ENCODE data around the gene KBTBD8.

KBTBD8 gene, protein sequence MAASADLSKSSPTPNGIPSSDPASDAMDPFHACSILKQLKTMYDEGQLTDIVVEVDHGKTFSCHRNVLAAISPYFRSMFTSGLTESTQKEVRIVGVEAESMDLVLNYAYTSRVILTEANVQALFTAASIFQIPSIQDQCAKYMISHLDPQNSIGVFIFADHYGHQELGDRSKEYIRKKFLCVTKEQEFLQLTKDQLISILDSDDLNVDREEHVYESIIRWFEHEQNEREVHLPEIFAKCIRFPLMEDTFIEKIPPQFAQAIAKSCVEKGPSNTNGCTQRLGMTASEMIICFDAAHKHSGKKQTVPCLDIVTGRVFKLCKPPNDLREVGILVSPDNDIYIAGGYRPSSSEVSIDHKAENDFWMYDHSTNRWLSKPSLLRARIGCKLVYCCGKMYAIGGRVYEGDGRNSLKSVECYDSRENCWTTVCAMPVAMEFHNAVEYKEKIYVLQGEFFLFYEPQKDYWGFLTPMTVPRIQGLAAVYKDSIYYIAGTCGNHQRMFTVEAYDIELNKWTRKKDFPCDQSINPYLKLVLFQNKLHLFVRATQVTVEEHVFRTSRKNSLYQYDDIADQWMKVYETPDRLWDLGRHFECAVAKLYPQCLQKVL

DNA sequence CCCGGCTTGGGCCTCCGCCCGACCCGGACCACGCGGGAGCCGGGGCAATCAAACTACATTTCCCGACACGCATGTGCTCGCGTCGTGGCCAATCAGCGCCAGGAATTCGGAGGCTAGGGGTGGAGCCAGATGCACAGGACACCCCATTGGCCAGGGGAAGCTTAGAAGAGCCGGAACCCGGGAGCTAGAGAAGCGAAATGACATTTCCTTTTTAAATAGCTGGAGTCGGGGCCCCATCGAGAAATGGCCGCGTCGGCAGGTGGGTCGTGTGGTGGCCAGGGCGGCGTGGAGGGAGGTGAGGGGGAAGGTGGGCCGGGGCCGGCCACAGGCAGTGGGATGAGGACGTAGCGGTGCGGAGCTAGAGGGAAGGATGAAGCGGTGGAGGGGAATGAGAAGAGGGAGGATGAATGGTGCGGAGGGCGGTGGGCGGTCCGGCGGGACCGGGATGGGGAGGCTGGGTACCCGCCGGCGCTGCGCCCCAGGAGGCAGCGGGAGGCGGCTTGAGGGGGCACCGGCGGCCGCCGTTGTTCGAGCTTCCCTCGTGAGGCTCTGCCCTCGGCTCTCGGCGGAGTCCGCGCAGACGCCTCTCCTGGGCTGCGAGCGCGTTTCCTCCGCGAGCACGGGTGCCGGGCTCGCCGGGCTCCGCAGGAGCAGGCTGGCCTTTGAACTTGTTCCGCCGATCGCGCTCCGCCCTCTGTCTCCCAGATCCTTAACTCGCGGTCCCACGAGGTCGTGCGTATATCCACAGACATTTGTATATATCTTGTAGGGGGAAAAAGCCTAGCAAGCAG lies at the start of gene KBTBD8:
Gene KBTBD8, plus strand, starts transcription at position 195 of the 791 bp plus-strand sequence. Its CDS starts 49 bp downstream, at position 244.
- peak; percentile 97 for DNase-seq

DNA sequence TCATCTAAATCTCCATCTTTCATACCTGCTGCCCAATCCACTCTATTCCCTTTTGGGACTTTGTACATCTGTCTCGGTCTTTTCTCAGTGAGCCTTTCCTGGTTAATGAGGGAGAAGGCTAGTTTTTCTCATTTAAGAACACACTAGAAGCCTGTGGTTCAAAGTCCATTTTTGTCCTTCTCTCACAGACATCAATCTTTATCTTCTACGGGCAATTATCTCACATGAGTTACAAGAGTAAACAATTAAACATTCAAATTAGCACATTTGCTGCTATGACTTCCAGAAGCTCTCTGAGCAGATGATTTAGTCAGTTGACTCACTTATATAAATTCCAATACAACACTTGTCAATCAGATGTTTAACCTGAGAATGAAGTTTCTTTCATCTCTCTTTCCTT lies 49.3 kb upstream of the KBTBD8 start:
- no peak for DNase-seq

DNA sequence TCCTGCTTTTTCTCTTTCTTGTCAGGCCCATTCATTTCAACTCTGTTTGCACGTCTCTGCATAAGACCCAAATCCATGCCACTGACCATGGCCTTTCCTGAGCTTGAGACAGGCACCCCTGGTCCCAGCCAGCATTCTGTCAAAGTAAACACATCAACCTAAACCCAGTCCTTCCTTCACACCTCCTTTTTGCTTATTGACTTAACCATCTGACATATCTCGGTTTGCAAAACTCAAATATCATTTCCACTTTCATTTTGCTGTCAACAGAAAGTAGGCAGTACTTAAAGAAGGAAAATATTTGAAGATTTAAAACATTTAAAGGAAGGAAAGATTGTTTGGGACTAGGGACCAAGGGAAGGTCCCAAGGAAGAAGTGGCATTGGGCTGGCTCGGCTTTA lies 48.2 kb upstream of the KBTBD8 start:
- no peak for DNase-seq

DNA sequence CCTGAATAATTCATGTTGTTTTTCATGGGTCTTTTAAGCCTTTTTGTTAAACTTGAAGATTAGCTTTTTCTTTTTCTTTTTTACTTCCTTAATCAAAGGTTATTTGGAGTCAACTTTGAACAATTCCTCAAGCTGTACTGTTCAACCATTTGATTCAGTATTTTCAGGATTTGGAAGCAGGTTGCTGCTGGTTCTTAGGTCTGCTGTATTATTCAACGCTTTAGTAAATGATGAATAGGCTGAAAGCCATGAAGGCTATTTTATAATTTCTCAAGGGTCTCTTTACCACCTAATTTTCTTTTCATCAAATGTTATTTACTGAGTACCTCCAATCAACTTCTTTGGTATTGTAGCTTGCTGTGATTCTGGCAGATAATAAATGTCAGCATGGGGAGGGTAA lies 45.8 kb upstream of the KBTBD8 start:
- no peak for DNase-seq

DNA sequence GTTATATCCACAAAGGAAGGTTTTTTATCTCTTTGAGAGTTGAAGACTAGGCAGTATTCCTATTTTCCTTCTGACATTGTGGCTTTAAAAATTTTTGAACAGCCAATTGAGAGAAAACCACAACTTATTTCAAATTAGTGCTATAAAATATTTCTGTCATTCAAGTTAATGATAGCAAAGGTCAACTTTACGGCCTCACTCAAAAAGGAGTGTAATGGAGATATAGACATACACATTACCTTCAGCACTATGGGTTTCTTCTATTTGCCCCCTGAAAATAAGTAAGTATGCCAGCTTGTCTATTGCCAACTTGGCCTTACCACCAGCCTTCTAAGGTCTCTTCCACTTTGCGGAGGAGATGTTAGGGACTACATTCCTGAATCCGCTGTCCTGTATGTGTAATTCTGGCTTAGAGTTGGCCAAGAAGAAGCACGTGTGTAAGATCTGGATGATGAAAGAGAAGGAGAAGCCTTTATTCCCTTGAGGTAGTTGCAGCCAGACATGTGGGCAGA lies 44.1 kb upstream of the KBTBD8 start:
- no peak for DNase-seq

DNA sequence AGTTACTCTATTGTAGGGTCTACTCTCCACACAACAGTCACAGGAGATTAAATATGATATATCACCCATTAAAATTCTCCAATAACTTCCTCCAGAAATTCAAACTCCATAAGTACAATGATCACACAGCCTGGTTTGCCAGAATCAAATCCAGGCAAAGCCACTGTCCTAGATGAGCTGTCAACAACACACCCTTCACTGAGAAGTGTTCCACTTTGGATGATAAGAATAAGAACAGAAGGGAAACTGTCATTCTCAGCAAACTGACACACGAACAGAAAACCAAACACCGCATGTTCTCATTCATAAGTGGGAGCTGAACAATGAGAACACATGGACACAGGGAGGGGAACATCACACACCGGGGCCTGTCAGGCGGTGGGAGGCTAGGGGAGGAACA lies 41.4 kb upstream of the KBTBD8 start:
- no peak for DNase-seq

DNA sequence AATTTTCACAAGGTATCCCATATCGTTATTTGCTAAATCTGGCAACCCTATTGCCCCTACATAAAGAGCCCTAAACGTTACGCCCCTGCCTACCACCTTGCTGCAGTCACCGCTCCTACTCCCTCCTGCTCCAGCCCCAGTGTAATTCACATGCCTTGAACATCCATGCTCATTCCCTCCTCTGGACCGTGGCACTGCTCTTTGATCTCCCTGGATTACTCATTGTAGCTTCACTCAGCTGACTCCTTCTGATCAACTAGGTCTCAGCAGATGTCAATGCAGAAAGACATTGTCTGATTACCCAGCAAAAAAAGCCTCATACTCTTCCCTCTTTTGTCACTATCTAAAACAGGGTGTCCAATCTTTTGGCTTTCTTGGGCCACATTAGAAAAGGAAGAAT lies 40.7 kb upstream of the KBTBD8 start:
- no peak for DNase-seq

DNA sequence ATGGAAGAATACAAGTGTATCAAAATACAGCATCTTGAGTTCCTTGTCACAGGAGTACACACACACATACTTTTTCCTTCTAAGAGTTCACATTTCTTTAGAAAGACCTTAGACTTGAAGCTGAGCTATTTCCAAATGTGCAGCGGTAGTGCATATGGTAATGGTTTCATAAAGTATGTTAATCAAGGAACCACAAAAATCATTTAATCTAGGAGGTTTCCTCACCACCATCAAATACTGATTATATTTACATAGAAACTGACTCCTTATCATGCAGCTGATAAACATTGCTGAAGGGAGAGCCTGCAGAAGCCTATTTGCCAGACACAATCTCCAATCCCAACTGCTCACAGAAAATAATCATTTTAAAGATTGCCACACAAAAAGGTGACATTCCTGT lies 40.0 kb upstream of the KBTBD8 start:
- no peak for DNase-seq

DNA sequence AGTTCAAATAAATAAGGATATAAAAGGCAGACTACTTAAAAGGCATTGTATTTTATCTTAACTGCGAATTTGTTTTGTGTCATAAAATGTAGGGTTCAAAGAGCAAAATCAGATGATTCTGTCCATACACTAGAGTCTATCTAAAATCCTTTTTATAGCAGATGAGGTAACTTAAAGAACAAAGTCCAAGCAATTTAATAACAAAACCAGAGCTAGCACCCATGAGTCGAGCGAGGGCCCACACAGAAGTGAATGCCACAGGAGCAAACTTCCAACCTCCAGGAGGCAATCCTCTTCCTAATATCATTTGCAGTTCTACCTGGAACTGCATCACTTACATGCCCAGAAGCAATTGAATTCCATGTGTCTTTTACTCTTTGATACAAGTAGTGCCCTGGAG lies 35.4 kb upstream of the KBTBD8 start:
- no peak for DNase-seq

DNA sequence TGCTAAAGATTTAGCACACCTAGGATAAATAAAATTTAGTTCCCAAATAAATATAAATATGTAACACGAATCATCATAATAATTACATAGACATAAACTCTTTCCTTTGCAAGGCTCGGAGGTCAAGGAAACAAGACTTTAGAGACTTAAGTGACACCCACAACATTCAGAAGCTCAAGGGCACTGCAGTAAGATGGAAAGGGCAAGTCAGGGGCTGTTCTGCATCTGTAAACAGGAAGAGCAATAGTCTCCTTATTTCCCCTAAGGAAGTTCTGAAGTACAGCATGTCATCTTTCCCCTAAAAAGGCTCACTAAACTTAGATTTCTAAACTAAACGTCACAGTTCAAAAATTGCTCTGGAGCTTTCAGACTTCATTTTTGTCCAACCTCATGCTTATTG lies 26.9 kb upstream of the KBTBD8 start:
- DNase-seq: no peak

DNA sequence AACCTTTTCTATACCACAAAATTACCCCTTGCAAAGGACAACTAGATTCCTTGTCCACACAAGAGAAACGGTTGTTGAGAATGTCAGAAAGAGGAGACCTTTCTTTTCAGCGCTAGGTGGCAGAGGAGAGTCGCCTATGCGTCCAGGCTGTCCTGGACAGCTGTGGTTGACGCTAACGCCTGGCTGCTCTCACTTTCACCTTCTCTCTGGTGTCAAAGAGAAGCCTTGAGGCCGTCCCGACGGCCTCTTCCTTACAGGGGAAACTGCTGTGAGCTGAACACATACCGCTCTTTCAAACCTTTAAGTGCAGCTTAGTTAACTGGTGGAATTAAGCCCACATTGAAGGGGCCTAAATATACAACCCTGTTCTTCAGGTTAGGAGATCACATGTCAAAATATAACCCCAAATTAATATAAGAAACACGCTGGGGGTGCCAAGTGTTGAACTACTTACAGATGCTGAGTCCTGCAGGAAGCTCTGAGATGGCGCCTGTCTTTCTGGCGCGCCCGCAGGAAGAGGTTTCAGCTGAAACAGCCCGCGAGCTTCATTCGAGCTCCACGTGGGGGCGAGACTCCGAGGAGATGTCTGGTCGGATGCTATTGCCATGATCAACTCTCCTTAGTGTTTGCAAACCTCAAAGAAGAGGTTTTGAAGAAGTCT lies 26.1 kb upstream of the KBTBD8 start:
- DNase-seq: peak; percentile 72

DNA sequence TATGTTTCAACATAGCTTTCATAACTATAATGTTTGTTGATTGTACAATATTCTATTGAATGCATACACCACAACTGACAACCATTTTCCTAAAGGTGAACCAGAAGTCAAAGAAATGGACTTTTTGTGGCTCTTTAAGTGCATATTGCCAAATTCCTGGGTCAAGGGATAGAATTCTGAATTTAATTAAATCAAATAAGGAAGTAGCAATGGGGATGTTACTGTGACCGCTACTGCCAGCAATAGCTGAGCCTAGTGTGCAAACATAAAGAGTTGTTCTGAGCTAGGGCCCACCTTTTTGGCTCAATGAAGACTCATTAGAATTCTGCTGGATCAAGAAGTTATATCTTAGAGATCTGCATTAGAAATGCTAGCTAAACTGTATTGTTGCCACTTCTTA lies 17.3 kb upstream of the KBTBD8 start:
- DNase-seq: no peak

DNA sequence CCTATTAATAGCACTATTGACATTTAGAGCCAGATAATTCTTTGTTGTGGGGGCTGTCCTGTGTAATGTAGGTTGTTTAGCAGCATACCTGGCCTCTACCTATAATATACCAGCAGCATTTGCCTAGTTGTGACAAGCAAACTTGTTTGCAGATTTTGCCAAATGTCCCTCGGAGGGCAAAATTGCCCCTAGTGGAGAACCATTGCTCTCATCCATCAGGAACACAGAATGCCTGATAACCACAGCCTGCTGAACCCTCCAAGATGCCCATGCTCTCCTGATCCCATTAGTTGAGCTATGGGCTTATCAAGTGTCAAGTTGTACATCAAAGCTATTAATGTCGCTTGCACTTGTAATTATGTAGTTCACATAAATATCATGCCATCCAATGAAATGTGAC lies 15.0 kb upstream of the KBTBD8 start:
- no peak for DNase-seq

DNA sequence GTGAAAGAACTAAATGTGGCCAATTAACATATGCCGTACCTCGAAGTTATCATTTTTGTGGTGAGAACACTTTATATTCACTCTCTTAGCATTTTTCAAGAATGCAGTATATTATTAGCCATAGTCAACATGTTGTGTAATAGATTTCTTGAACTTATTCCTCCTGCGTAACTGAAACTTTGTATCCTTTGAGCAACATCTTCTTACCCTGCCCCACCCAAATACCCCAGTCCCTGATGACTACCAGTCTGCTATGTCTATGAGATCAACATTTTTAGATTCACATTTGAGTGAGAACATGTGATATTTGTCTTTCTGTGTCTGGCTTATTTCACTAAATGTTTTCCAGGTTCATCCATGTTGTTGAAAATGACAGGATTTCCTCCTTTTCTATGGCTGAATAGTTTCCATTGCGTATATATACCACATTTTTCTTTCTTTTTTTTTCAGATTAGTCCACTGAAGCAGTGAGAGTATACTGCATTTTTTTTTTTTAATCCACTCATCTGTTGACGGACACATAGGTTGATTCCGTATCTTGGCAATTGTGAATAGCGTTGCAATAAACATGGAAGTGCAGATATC lies 12.7 kb upstream of the KBTBD8 start:
- no peak for DNase-seq

DNA sequence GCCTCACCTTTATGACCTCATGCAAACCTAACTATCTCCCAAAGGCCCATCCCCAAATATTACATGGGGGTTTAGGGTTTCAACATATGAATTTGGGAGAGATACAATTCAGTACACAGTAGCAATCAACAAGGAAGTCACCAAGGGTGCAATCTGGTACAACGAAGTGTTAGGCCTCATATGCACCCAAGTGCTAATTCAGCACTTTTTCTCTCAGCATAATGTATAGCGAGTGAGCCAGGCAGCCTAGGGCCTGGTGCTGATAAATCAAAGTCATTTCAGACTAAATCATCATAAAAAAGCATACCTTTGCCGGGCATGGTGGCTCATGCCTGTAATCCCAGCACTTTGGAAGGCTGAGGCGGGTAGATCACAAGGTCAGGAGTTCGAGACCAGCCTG lies 11.7 kb upstream of the KBTBD8 start:
- no peak for DNase-seq

DNA sequence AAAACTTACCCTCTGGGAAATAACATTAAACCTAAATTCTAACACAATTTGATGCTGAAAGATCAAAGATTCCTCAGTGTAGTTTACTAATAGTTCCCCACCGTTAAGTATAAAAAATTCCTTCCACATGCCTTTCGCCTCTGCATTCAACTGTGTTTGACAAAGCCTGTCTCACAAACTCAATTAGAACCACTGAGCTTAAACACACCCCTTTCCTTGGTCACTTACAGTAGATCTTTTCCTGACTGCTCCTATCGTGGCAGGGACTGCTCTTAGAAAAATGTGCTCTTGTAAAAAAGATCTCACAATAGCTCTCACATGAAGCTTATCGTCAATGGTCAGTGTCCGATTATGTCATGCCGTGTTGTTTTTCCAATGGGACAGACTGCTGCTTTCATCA lies 8.9 kb upstream of the KBTBD8 start:
- DNase-seq: no peak

DNA sequence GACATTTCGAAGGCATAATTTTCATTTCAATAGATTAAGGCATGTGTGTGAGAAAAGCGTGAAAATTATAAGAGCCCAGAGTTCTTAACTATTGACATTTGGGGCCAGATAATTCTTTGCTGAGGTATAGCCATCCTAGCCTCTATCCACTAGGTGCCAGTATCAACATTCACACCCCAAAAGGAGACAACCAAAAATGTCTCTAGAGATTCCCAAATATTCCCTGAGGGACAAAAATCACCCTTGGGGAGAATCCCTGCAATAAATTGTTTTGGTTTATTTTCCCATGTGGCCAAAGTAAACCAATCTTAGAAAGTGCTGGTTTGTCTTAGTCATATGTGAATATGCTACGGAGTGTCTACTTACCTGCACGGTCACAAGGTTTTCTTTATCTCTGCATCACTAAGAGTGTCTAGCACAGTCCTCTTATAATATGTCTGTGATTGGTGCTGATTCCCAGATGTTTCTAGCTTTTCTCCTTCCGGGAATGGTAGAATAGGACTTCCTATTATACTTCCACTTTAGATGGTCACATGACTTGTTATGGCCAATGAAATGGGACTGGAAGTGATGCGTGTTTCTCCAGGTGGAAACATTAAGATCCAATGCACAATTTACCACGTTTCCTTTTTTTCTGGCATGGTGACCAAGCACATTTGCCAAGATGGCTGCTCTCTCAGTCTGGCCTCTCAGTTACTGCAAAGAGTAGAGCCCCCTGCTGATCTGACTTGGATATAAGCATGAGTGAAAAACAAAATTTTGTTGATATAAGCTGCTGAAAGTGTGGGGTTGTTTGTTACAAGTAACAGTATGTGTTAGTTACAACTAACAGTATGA lies 8.0 kb upstream of the KBTBD8 start:
- DNase-seq: no peak

DNA sequence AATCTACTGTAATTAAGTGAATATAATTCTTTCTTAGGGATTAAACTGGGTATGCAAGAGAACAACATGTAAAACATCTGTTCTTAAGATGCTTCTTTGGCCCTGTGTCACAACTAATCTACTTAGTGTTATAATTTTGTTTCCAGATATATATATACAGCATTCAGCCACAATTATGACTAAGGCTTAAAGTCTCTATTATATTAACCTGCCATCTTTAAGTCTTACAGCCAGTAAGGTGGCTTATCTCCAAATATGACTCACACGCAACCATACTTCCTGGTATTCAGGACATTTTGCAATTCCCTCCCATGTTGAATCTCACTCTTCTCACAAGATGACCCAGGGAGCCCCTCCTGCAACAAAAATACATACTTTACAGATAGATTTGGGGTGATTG lies 6.6 kb upstream of the KBTBD8 start:
- DNase-seq: no peak

DNA sequence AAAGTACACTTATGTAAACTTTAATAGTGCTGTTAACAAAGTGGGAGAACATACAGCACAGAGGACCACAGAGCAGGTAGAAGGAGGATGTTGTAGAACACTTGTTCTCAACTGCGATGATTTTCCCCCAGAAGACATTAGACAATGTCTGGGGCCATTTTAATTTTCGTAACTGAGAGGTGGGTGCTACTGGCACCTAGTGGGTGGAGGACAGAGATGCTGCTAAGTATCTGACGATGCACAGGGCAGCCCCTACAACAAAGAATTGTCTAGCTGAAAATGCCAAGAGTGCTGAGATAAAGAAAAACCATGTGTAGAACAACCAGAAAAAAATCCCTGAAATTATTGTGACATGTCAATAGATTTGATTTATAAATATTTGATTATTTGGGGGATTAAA lies 5.0 kb upstream of the KBTBD8 start:
- DNase-seq: no peak

DNA sequence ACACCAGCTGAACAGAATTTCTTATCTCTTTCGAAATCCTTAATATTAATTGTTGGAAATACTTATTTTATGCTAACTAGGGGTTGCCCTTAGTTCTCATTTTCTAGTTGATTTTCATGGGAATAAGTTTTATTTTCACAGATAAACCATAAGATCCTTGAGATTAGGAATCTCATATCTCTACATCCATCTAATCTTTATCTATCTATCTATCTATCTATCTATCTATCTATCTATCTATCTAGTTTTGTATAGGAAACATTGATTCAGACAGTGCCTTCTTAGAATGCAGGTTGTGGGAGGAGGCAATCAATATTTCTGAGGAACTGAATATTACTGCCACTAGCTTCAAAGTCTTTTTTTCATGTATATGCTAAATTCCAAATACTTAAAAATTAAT lies 3.5 kb upstream of the KBTBD8 start:
- no peak for DNase-seq

DNA sequence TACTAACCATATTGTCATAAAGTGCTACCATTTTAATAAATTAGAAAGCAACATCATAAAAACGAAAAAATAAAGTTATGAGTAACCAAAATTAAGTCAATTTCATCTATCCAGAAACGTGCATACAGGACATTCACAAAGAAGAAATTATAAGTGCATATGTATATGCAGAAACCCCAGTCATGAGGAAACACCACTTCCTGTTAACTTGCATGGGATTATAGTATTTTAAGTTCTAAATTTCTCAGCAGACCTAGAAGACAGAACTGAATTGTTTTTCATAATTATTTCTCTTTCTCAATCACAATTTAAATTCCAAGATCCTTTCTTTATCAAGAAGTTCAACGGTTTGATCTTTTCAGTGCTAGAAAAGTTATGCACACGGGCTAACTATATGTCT lies 1.4 kb upstream of the KBTBD8 start:
- DNase-seq: no peak

DNA sequence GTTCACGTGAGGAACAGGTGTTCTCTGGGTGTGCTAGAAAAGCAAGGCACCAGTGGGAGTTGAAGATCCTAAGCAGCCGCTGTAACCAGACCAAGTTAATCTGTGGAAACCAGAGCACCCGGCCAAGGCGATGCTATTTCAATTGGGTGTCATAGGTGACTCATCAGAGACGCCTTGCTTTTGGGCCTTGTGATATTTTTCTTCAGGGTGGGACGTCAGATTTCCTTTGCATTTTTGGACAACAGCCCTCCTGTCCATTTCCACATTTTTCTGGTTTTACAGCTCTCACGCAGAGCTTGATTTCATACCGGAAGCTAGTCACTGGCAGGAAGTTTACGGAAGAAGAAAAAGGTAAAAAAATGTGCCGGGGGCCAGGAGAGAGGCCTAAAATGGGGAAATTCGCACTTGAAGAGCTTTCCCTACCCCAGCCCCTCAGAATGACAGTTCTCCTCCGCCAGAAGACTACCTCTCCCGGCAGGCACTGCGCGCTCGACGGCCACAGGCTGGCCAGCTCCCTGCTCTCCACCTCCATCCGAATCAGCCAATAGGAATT lies 471 bp upstream of the KBTBD8 start:
- DNase-seq: peak; percentile 16

Data from CD4-positive, alpha-beta T cell treated with Interleukin-17A for 4 hours (primary cell).